K562 (cell line): ENCODE measurements around the gene ACSM6. TPM values are rescaled to one million over a fixed set of nuclear protein-coding genes. Genes with fewer than 3 reads are reported as not detected.

Source experiments
- ATAC-seq: fragments of 200-7000 bp; cut with Tn5 transposase; 3 replicates; pipeline ENCODE4 v1.9.1; 2020; ENCODE audit warnings: moderate library complexity
- BruUV-seq: library from RNA; stranded (reverse); fragments of 400-500 nt; replicated peaks from 2 replicates; lab custom pipeline; 2021; lab: Mats Ljungman, UMichigan
- CTCF ChIA-PET: fragments of 300-600 bp; formaldehyde crosslinking; extraction: SDS; loops from one replicate; lab custom pipeline; 2021; ENCODE audit warnings: low intra/inter-chr PET ratio; lab: Yijun Ruan, JAX
- POLR2A ChIA-PET: fragments of 300-600, 350-650 bp; sonication (Branson Sonifier 250); formaldehyde crosslinking; extraction: SDS; loops from one replicate; lab custom pipeline; 2021; ENCODE audit warnings: antibody characterized with exemption, inconsistent platforms; lab: Yijun Ruan, JAX
- DNase-seq, 4 experiments: peaks; one replicate each; pipeline versions ENCODE4 v3.0.0 to v3.0.0-alpha.2; 2011 to 2018; ENCODE audit warnings: low spot score in 3 of 4, mixed read lengths in 3 of 4; ENCODE audit errors: extremely low read depth in 1 of 4
- FAIRE-seq: peaks from 2 replicates; lab custom pipeline; 2011; peaks lifted over from hg19 to GRCh38; lab: Jason Lieb, UNC
- H2AFZ ChIP-seq: 2 replicates; pipeline ENCODE4 v1.6.0; 2011; ENCODE audit warnings: low read depth, low read length, control low read depth, inconsistent platforms
- H3K27ac ChIP-seq: fragments of 200-600 bp; 3 replicates; pipeline ENCODE4 v1.8.0; 2011; ENCODE audit warnings: low read depth, mild to moderate bottlenecking, control low read depth, inconsistent platforms, low read length, moderate library complexity, mixed read lengths; ENCODE audit errors: extremely low read depth
- H3K27me3 ChIP-seq, 2 experiments: fragments of 300-600 bp in 1 of 2; 2 replicates in 1 of 2; 3 replicates in 1 of 2; pipeline versions ENCODE4 v1.6.0 to v1.8.0; 2011; ENCODE audit warnings: inconsistent platforms in 2 of 2, low read length in 2 of 2, mild to moderate bottlenecking in 1 of 2, mixed read lengths in 1 of 2, moderate library complexity in 1 of 2; ENCODE audit not compliant: control insufficient read depth in 2 of 2, insufficient read depth in 2 of 2
- H3K36me3 ChIP-seq: fragments of 300-600 bp; 3 replicates; pipeline ENCODE4 v1.8.0; 2011; ENCODE audit warnings: mild to moderate bottlenecking, low read length, inconsistent platforms; ENCODE audit not compliant: control insufficient read depth, insufficient read depth
- H3K4me1 ChIP-seq, 2 experiments: fragments of 200-600 bp in 1 of 2; replicated peaks in 1 of 2; 2 replicates in 1 of 2; 3 replicates in 1 of 2; pipeline versions ENCODE4 v1.5.1 to v1.8.0; 2011; ENCODE audit warnings: inconsistent platforms in 2 of 2, low read length in 2 of 2, mild to moderate bottlenecking in 1 of 2, mixed read lengths in 1 of 2, moderate library complexity in 1 of 2; ENCODE audit not compliant: control insufficient read depth in 2 of 2, insufficient read depth in 2 of 2
- H3K4me2 ChIP-seq: 2 replicates; pipeline ENCODE4 v1.6.1; 2011; ENCODE audit warnings: low read length, control low read depth, inconsistent platforms, mixed read lengths; ENCODE audit not compliant: insufficient read depth
- H3K4me3 ChIP-seq: fragments of 200-600 bp; sonication (generic), shearing (Covaris generic); 2 replicates; pipeline ENCODE4 v1.5.1; 2016; ENCODE audit warnings: control low read depth, inconsistent platforms
- H3K79me2 ChIP-seq: fragments of 200-600 bp; 3 replicates; pipeline ENCODE4 v1.8.0; 2011; ENCODE audit warnings: low read length, inconsistent platforms; ENCODE audit not compliant: control insufficient read depth, insufficient read depth
- H3K9ac ChIP-seq, 2 experiments: 2 replicates each; pipeline versions ENCODE4 v1.6.0 to v1.6.1; 2011; ENCODE audit warnings: low read depth in 2 of 2, low read length in 2 of 2, control low read depth in 1 of 2, inconsistent platforms in 1 of 2, mild to moderate bottlenecking in 1 of 2, mixed read lengths in 1 of 2; ENCODE audit not compliant: insufficient read depth in 1 of 2
- H3K9me1 ChIP-seq: one replicate; pipeline ENCODE4 v1.6.0; 2011; ENCODE audit warnings: inconsistent platforms, mild to moderate bottlenecking, low read length, moderate library complexity; ENCODE audit not compliant: control insufficient read depth, insufficient read depth
- H3K9me3 ChIP-seq: replicated peaks from 2 replicates; pipeline ENCODE4 v1.5.1; 2011; ENCODE audit warnings: low read depth, low read length, inconsistent platforms; ENCODE audit not compliant: control insufficient read depth, insufficient read depth
- H4K20me1 ChIP-seq: replicated peaks from 2 replicates; pipeline ENCODE4 v1.6.1; 2011; ENCODE audit warnings: low read length, inconsistent platforms, mixed read lengths; ENCODE audit not compliant: control insufficient read depth, insufficient read depth
- PATZ1 ChIP-seq: fragments of 250-450 bp; sonication (Bioruptor Pico); IDR thresholded peaks from 2 replicates; pipeline ENCODE4 v1.5.0; 2020; ENCODE audit warnings: mild to moderate bottlenecking, borderline replicate concordance
- SRSF9 ChIP-seq: fragments of 200-400 bp; formaldehyde crosslinking; IDR thresholded peaks from 2 replicates; pipeline ENCODE4 v1.6.1; 2017; ENCODE audit warnings: low read depth, low read length, borderline replicate concordance
- ZNF232 ChIP-seq: sonication (generic); formaldehyde crosslinking; IDR thresholded peaks from 2 replicates; pipeline ENCODE4 v1.8.0; 2022; ENCODE audit warnings: mild to moderate bottlenecking, missing genetic modification reagents
- ZNF431 ChIP-seq: sonication (generic); formaldehyde crosslinking; IDR thresholded peaks from 2 replicates; pipeline ENCODE4 v1.8.0; 2022; ENCODE audit warnings: mild to moderate bottlenecking, missing genetic modification reagents
- WGBS: fragments of 100-300 bp; shearing (Covaris generic); methylation state at CpG from one replicate; pipeline ENCODE4 v1.1.6; 2016; ENCODE audit warnings: low coverage, mixed read lengths; ENCODE audit not compliant: insufficient coverage; ENCODE audit errors: missing lambda C conversion rate; 5-methylcytosine and 5-hydroxymethylcytosine counted together
- in situ Hi-C: fragments of 300-500 bp; cut with MboI; formaldehyde crosslinking; loops from 4 replicates; pipeline ENCODE4 v1.15.0; 2018; ENCODE audit warnings: inconsistent platforms, mixed read lengths
- intact Hi-C: fragments of 100-400 bp; cut with micrococcal nuclease; formaldehyde crosslinking; loops from 2 replicates; pipeline ENCODE4 v1.14.2; 2022
- polyA plus RNA-seq, 8 experiments: library from polyadenylated mRNA; depleted of rRNA in 4 of 8; stranded (reverse) in 5 of 8; unstranded in 3 of 8; fragments of >200 nt; fragmentation: Nextera tagmentation in 2 of 8; fragmentation: Illumina TruSeq in 1 of 8; extraction: Ambion mirVana in 2 of 8; extraction: Trizol in 1 of 8; gene quantifications; 2 replicates each; pipeline versions ENCODE4 v1.2.1 to v1.2.3, GENCODE V29; 2011 to 2014; ENCODE audit warnings: inconsistent platforms in 1 of 8, missing spikeins in 1 of 8
- total RNA-seq, 7 experiments: library from RNA; depleted of rRNA in 6 of 7; stranded (reverse); fragments of >200 nt in 6 of 7; fragmentation: Illumina TruSeq in 2 of 7; extraction: Trizol in 2 of 7; gene quantifications; 2 replicates each; pipeline versions ENCODE4 v1.2.1 to v1.2.3, GENCODE V29; 2011 to 2021; ENCODE audit warnings: low replicate concordance in 1 of 7

ACSM6 gene
- total and polyA plus RNA-seq, 9 of the 15 experiments (the other 6 are each of a cell fraction or from before 2014, with no cell fraction given), result not detected

- BruUV-seq, result no TSS peak
- in situ Hi-C loops (no loop called here), intact Hi-C loops (no loop called here)
- Histone ChIP-seq H3K9ac (no peak overlapping the region), H3K4me2 (no peak overlapping the region), H3K27ac (no peak overlapping the region), H3K27me3 (no peaks in the 10 kb centered on the region), H4K20me1 (no peaks in the 10 kb centered on the region), H3K9me1 (no peaks in the 10 kb centered on the region), H3K4me1 (peaks cover 5 to 8% of the 10 kb centered on the region in 2 experiments; a peak in 4 of 5 replicates), H2AFZ (no peak overlapping the region), H3K36me3 (peaks cover 51% of the 10 kb centered on the region; the same call in 2 of the 3 replicates), H3K4me3 (no peak overlapping the region), H3K79me2 (peaks cover 14% of the 10 kb centered on the region; the same call in 2 of the 3 replicates), H3K9me3 (no peaks in the 10 kb centered on the region)
- no peak for FAIRE-seq
- DNase-seq, result no peak
- ChIA-PET POLR2A (interaction anchor here (0.6 kb wide), 1 partner anchor 22 kb away, joined by 3 read pairs; no protein-coding TSS in a partner anchor), CTCF (no interaction called here)
- WGBS, result 88% methylated on average over 7 of the region's 7 CpGs
- no peak for ATAC-seq
- TF ChIP-seq ZNF431 (CRISPR knock-in tag) (peak; percentile 95), ZNF232 (CRISPR knock-in tag) (no peak), SRSF9 (no peak), PATZ1 (no peak)
Observed at GRCh38 chr10:95257849-95258248, 63.8 kb downstream of the ACSM6 start.
